A549 (cell line): Measurements from ENCODE around the gene ARHGEF4. TPM values are rescaled to one million over a fixed set of nuclear protein-coding genes. Genes with fewer than 3 reads are reported as not detected.

Experiments
- ATAC-seq, 2 experiments: fragments of 200-7000 bp in 1 of 2; fragments of >200 bp in 1 of 2; cut with Nextera tagmentation in 1 of 2; cut with Tn5 transposase in 1 of 2; 3 replicates each; pipeline versions ENCODE4 v1.8.0 to v1.9.1; 2018 to 2020; ENCODE audit warnings: mild to moderate bottlenecking in 1 of 2, moderate library complexity in 1 of 2
- CTCF ChIA-PET: fragments of 300-600 bp; sonication (Branson Sonifier 250); formaldehyde crosslinking; extraction: SDS; loops from one replicate; lab custom pipeline; 2021; ENCODE audit warnings: antibody characterized with exemption, inconsistent platforms; lab: Yijun Ruan, JAX
- POLR2A ChIA-PET: fragments of 350-600 bp; formaldehyde crosslinking; extraction: SDS; loops from one replicate; lab custom pipeline; 2021; ENCODE audit warnings: antibody characterized with exemption, inconsistent platforms; lab: Yijun Ruan, JAX
- DNase-seq, 2 experiments: peaks; one replicate each; pipeline versions ENCODE4 v3.0.0 to v3.0.0-alpha.2; 2011 to 2016; ENCODE audit warnings: low read depth in 1 of 2, low spot score in 1 of 2
- FAIRE-seq: peaks from 2 replicates; lab custom pipeline; 2011; peaks lifted over from hg19 to GRCh38; lab: Jason Lieb, UNC
- H3K27ac ChIP-seq, 2 experiments: fragments of >200 bp; sonication (Bioruptor Twin); formaldehyde crosslinking; 3 replicates each; pipeline ENCODE4 v1.5.1; 2016 to 2017
- H3K4me1 ChIP-seq: fragments of >200 bp; sonication (Bioruptor Twin); formaldehyde crosslinking; 3 replicates; pipeline ENCODE4 v1.6.1; 2016
- H3K4me2 ChIP-seq: fragments of >200 bp; sonication (Bioruptor Twin); formaldehyde crosslinking; 3 replicates; pipeline ENCODE4 v1.6.1; 2016
- H3K4me3 ChIP-seq: fragments of >200 bp; sonication (Bioruptor Twin); formaldehyde crosslinking; 3 replicates; pipeline ENCODE4 v1.5.1; 2016
- H3K9me3 ChIP-seq: fragments of >200 bp; sonication (Bioruptor Twin); formaldehyde crosslinking; 3 replicates; pipeline ENCODE4 v1.6.1; 2016
- BHLHE40 ChIP-seq: IDR thresholded peaks from 2 replicates; pipeline ENCODE4 v1.6.1; 2012; ENCODE audit warnings: low read depth, low read length, inconsistent platforms
- CBX8 ChIP-seq: fragments of 200-600 bp; sonication (generic); IDR thresholded peaks from 2 replicates; pipeline ENCODE4 v1.6.1; 2016
- CEBPB ChIP-seq, 2 experiments: fragments of >200 bp in 1 of 2; sonication (Bioruptor Twin) in 1 of 2; formaldehyde crosslinking in 1 of 2; IDR thresholded peaks; 2 replicates each; pipeline ENCODE4 v1.6.1; 2012 to 2016
- CHD2 ChIP-seq: fragments of 150-350 bp; IDR thresholded peaks from 2 replicates; pipeline ENCODE4 v1.6.1; 2014; ENCODE audit warnings: low read length; ENCODE audit not compliant: partially characterized antibody
- CHD4 ChIP-seq: fragments of 200-600 bp; sonication (generic); IDR thresholded peaks from 2 replicates; pipeline ENCODE4 v1.6.1; 2016; ENCODE audit warnings: antibody characterized with exemption, mild to moderate bottlenecking, borderline replicate concordance
- EHMT2 ChIP-seq: fragments of 200-600 bp; sonication (generic); IDR thresholded peaks from 2 replicates; pipeline ENCODE4 v1.6.1; 2016; ENCODE audit warnings: antibody characterized with exemption, low read depth, mild to moderate bottlenecking, moderate library complexity
- EP300 ChIP-seq, 2 experiments: fragments of >200 bp; sonication (Bioruptor Twin); formaldehyde crosslinking; IDR thresholded peaks; 2 replicates in 1 of 2; 3 replicates in 1 of 2; pipeline ENCODE4 v1.6.1; 2016 to 2017
- FOSL2 ChIP-seq, 2 experiments: fragments of 450-650 bp in 1 of 2; fragments of >200 bp in 1 of 2; sonication (Bioruptor Twin) in 1 of 2; formaldehyde crosslinking; IDR thresholded peaks; 2 replicates each; pipeline versions ENCODE4 v1.5.0 to v1.6.1; 2016 to 2020; ENCODE audit warnings: mild to moderate bottlenecking in 1 of 2, moderate library complexity in 1 of 2
- FOXS1 ChIP-seq: fragments of 250-450 bp; sonication (Bioruptor Pico); IDR thresholded peaks from 2 replicates; pipeline ENCODE4 v1.5.0; 2020; ENCODE audit warnings: mild to moderate bottlenecking, moderate library complexity
- GATA3 ChIP-seq: IDR thresholded peaks from 2 replicates; pipeline ENCODE4 v1.6.1; 2012; ENCODE audit warnings: borderline replicate concordance
- JUN ChIP-seq, 2 experiments: fragments of >200 bp; sonication (Bioruptor Twin); formaldehyde crosslinking; IDR thresholded peaks; 2 replicates in 1 of 2; 3 replicates in 1 of 2; pipeline ENCODE4 v1.6.1; 2016 to 2017
- JUNB ChIP-seq: fragments of >200 bp; sonication (Bioruptor Twin); formaldehyde crosslinking; IDR thresholded peaks from 2 replicates; pipeline ENCODE4 v1.6.1; 2016
- KDM5A ChIP-seq: fragments of 200-600 bp; sonication (generic); IDR thresholded peaks from 2 replicates; pipeline ENCODE4 v1.6.1; 2016; ENCODE audit warnings: antibody characterized with exemption, mild to moderate bottlenecking
- MAZ ChIP-seq: fragments of 150-350 bp; IDR thresholded peaks from 2 replicates; pipeline ENCODE4 v1.6.1; 2014; ENCODE audit warnings: antibody characterized with exemption, low read depth, low read length, borderline replicate concordance
- MYC ChIP-seq: IDR thresholded peaks from 2 replicates; pipeline ENCODE4 v1.6.1; 2012; ENCODE audit warnings: mild to moderate bottlenecking, inconsistent platforms, low read length, improper control_type of control experiment, borderline replicate concordance
- NPAS2 ChIP-seq: fragments of 250-450 bp; sonication (Bioruptor Pico); IDR thresholded peaks from 2 replicates; pipeline ENCODE4 v1.8.0; 2022; ENCODE audit warnings: mild to moderate bottlenecking, moderate library complexity, borderline replicate concordance
- PHF8 ChIP-seq: fragments of 200-600 bp; sonication (generic); IDR thresholded peaks from 2 replicates; pipeline ENCODE4 v1.6.1; 2016; ENCODE audit warnings: low read depth, mild to moderate bottlenecking, antibody characterized with exemption, moderate library complexity, borderline replicate concordance
- POLR2A ChIP-seq: IDR thresholded peaks from 2 replicates; pipeline ENCODE4 v1.6.1; 2012; ENCODE audit warnings: mild to moderate bottlenecking, low read length
- POLR2AphosphoS2 ChIP-seq: conservative IDR thresholded peaks from 2 replicates; pipeline ENCODE4 v1.6.1; 2012; ENCODE audit warnings: low read length, improper control_type of control experiment, inconsistent platforms
- RNF2 ChIP-seq: fragments of 200-600 bp; sonication (generic); IDR thresholded peaks from 2 replicates; pipeline ENCODE4 v1.6.1; 2016; ENCODE audit warnings: low read depth, mild to moderate bottlenecking, antibody characterized with exemption, moderate library complexity, borderline replicate concordance
- SMC3 ChIP-seq: fragments of >200 bp; sonication (Bioruptor Twin); formaldehyde crosslinking; IDR thresholded peaks from 3 replicates; pipeline ENCODE4 v1.6.1; 2018; ENCODE audit warnings: inconsistent platforms
- SREBF2 ChIP-seq: fragments of 450-650 bp; IDR thresholded peaks from 2 replicates; pipeline ENCODE4 v1.6.1; 2014; ENCODE audit warnings: mild to moderate bottlenecking, moderate library complexity
- TFCP2L1 ChIP-seq: fragments of 250-450 bp; sonication (Bioruptor Pico); IDR thresholded peaks from 2 replicates; pipeline ENCODE4 v1.5.0; 2021; ENCODE audit warnings: mild to moderate bottlenecking
- WGBS: methylation state at CpG from one replicate; pipeline ENCODE4 v1.1.6; 2017; ENCODE audit errors: missing lambda C conversion rate; 5-methylcytosine and 5-hydroxymethylcytosine counted together
- polyA plus RNA-seq, 4 experiments: library from polyadenylated mRNA; depleted of rRNA in 3 of 4; stranded (reverse); fragments of >200 nt; fragmentation: RNase III in 1 of 4; extraction: RNeasy Plus Mini Kit Qiagen cat#74134 plus additional on column Dnase treatment in 1 of 4; gene quantifications; 2 replicates in 3 of 4; 3 replicates in 1 of 4; pipeline ENCODE4 v1.2.3, GENCODE V29; 2011 to 2017
- TF ChIP-seq, protein P1 (sequence below): fragments of >200 bp; sonication (Bioruptor Twin); formaldehyde crosslinking; IDR thresholded peaks from 3 replicates; pipeline ENCODE4 v1.5.1; 2016
- TF ChIP-seq, protein P2 (sequence below): fragments of >200 bp; sonication (Bioruptor Twin); formaldehyde crosslinking; IDR thresholded peaks from 3 replicates; pipeline ENCODE4 v1.6.1; 2016
- TF ChIP-seq, protein P3 (sequence below): fragments of 150-350 bp; IDR thresholded peaks from 2 replicates; pipeline ENCODE4 v1.6.1; 2014; ENCODE audit warnings: low read depth, mild to moderate bottlenecking, low read length

The ARHGEF4 gene
- polyA plus RNA-seq, 2 of the 4 experiments (the other 2 are of a cell fraction) = 1.00 to 2.1 TPM

DNA sequence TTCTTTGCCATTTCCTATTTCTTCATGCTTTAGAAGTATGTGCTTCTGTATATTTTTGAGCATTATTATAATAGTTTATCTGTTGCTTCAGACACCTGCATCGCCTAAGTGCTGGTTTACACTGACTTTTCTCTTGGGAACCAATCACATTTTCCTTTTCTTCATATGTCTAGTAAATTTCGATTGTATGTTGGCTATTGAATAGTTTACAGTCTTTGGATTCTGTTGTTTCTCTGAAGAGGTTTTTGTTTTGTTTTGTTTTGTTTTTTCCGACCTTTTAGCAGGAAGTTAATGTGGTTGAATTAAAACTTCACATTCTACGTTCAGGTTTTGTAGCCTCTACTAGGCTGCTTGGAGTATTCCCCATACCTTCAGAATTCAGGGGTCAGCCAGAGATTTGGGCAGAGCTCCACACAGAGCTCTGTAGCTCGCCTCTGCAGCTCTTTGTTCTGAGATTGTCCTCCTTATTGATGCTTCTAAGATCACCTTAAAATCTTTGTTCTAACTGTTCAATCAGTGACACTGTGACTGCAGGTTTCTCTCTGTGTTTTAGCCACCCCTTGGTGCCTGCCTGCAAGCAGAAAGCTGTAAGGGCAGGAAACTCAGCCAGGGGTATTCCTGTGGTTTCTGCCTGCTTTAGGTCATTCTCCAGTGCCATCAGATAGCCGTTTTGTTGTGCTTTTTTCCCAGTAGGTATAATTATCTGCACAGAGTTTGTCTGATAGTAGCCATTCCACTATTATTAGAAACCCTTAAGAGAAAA, 173.2 kb downstream of the ARHGEF4 start:
- TF ChIP-seq, protein P1, sequence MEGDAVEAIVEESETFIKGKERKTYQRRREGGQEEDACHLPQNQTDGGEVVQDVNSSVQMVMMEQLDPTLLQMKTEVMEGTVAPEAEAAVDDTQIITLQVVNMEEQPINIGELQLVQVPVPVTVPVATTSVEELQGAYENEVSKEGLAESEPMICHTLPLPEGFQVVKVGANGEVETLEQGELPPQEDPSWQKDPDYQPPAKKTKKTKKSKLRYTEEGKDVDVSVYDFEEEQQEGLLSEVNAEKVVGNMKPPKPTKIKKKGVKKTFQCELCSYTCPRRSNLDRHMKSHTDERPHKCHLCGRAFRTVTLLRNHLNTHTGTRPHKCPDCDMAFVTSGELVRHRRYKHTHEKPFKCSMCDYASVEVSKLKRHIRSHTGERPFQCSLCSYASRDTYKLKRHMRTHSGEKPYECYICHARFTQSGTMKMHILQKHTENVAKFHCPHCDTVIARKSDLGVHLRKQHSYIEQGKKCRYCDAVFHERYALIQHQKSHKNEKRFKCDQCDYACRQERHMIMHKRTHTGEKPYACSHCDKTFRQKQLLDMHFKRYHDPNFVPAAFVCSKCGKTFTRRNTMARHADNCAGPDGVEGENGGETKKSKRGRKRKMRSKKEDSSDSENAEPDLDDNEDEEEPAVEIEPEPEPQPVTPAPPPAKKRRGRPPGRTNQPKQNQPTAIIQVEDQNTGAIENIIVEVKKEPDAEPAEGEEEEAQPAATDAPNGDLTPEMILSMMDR = no peak
- no peak for TF ChIP-seq MYC
- TF ChIP-seq CBX8 = peak; percentile 80; the same call in 1 of the 2 replicates
- no peak for TF ChIP-seq KDM5A
- no peak for TF ChIP-seq MAZ
- peak; percentile 78; the same call in 1 of the 2 replicates for TF ChIP-seq RNF2
- 34% methylated on average over 6 of the region's 6 CpGs for WGBS
- FAIRE-seq (no peak), DNase-seq (no peak), ATAC-seq (no peak)
- H3K27ac ChIP-seq = no peak overlapping the region
- H3K4me2 ChIP-seq = no peak overlapping the region
- ChIA-PET POLR2A (no interaction called here), CTCF (no interaction called here)
- H3K4me3 ChIP-seq = no peak overlapping the region
- no peaks in the 10 kb centered on the region for H3K4me1 ChIP-seq
- no peaks in the 10 kb centered on the region for H3K9me3 ChIP-seq

DNA sequence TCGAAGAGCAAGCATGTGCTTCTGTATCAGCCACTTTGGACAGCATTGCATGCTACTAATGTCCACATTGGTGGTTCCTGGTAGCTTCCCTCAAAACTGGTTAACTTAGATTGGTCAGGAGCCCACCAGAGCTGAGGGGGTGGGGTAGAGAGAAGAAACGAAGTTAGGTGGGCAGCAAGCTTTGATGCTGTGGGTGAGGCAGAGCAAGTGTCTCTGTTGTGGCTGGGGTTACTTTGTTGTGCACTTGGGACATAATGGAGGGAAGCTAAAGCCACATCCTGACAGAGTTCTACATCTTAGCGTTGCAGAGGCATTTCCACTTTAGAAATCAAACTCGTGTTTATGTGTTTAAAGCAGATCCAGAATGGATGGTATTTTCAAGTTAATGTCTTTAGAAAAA, 173.9 kb downstream of the ARHGEF4 start:
- ATAC-seq = no peak
- no peak for FAIRE-seq
- 33% methylated on average over 4 of the region's 4 CpGs for WGBS
- Histone ChIP-seq H3K4me1 (no peaks in the 10 kb centered on the region; the same call in 2 of the 3 replicates), H3K9me3 (no peaks in the 10 kb centered on the region), H3K27ac (no peak overlapping the region), H3K4me2 (no peak overlapping the region), H3K4me3 (no peak overlapping the region)
- ChIA-PET POLR2A (no interaction called here), CTCF (no interaction called here)
- no peak for DNase-seq
- TF ChIP-seq NPAS2 (CRISPR knock-in tag) (no peak), CBX8 (no peak), POLR2A (no peak), FOXS1 (CRISPR knock-in tag) (no peak), SREBF2 (no peak), GATA3 (no peak), SMC3 (no peak), EHMT2 (no peak), EP300 (IDR thresholded peaks at IDR 0.05) (no peak), CHD2 (no peak), JUN (IDR thresholded peaks at IDR 0.05) (no peak), FOSL2 (IDR thresholded peaks at IDR 0.05) (no peak), FOSL2 (CRISPR knock-in tag; IDR thresholded peaks at IDR 0.05) (no peak), CHD4 (no peak), CEBPB (IDR thresholded peaks at IDR 0.05) (no peak), POLR2AphosphoS2 (no peak), TFCP2L1 (CRISPR knock-in tag) (no peak)
- TF ChIP-seq, protein P2, sequence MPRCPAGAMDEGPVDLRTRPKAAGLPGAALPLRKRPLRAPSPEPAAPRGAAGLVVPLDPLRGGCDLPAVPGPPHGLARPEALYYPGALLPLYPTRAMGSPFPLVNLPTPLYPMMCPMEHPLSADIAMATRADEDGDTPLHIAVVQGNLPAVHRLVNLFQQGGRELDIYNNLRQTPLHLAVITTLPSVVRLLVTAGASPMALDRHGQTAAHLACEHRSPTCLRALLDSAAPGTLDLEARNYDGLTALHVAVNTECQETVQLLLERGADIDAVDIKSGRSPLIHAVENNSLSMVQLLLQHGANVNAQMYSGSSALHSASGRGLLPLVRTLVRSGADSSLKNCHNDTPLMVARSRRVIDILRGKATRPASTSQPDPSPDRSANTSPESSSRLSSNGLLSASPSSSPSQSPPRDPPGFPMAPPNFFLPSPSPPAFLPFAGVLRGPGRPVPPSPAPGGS = no peak

DNA sequence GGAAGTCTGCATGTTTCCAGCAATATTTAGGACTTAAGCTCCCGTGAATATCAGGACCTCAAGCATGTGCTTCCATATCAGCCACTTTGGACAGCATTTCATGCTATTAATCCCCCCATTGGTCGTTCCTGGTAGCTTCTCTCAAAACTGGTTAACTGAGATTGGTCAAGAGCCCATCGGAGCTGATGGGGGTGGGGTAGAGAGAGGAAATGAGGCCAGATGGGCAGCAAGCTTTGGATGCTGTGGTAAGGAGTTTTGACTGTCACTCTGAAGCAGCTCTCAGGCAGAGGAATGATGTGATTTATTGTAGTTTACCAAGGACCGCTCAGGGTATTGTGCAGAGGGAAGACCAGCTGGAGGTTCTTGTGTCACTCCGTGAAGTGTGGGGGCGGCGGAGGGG, 174.8 kb downstream of the ARHGEF4 start:
- ChIA-PET POLR2A (no interaction called here), CTCF (interaction anchor here (1.5 kb wide), 1 partner anchor 214 kb away, joined by 3 read pairs; no protein-coding TSS in a partner anchor)
- no peak overlapping the region for H3K4me2 ChIP-seq
- no peak overlapping the region for H3K4me3 ChIP-seq
- FAIRE-seq = no peak
- ATAC-seq = no peak
- TF ChIP-seq BHLHE40 (no peak), JUNB (no peak), PHF8 (no peak)
- TF ChIP-seq, protein P3, sequence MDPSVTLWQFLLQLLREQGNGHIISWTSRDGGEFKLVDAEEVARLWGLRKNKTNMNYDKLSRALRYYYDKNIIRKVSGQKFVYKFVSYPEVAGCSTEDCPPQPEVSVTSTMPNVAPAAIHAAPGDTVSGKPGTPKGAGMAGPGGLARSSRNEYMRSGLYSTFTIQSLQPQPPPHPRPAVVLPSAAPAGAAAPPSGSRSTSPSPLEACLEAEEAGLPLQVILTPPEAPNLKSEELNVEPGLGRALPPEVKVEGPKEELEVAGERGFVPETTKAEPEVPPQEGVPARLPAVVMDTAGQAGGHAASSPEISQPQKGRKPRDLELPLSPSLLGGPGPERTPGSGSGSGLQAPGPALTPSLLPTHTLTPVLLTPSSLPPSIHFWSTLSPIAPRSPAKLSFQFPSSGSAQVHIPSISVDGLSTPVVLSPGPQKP = no peak
- H3K9me3 ChIP-seq = no peaks in the 10 kb centered on the region
- no peak overlapping the region for H3K27ac ChIP-seq
- no peak for DNase-seq
- peaks cover 9% of the 10 kb centered on the region for H3K4me1 ChIP-seq
- 57% methylated on average over 7 of the region's 7 CpGs for WGBS
